Ovary (tissue), 3 donors: Measurements from ENCODE around the gene MAGEA9.
"Not testable (repeated sequence)": the region's sequence is repeated elsewhere in the genome, so short reads cannot be mapped to it uniquely, and the experiment has no call there.

Experiments used
- CTCF ChIP-seq, 3 donors: fragments of 450-650 bp in 2 of 3; fragments of 200-600 bp in 1 of 3; IDR thresholded peaks; one replicate each; pipeline versions ENCODE4 v1.5.1 to v1.8.0; 2016 to 2022; ENCODE audit warnings: antibody characterized with exemption in 3 of 3, mild to moderate bottlenecking in 1 of 3
- EP300 ChIP-seq: sonication (generic); formaldehyde crosslinking; IDR thresholded peaks from one replicate; pipeline ENCODE4 v1.6.1; 2017; ENCODE audit warnings: antibody characterized with exemption
- POLR2A ChIP-seq: fragments of 450-650 bp; IDR thresholded peaks from one replicate; pipeline ENCODE4 v1.6.1; 2017; ENCODE audit warnings: antibody characterized with exemption, mild to moderate bottlenecking, moderate library complexity
- donor health status: DM: no; HTN: no; CAD: no.

- not testable (repeated sequence) for TF ChIP-seq POLR2A; CTCF (IDR thresholded peaks at IDR 0.05); EP300
Measured at GRCh38 chrX:149761858-149762674, 19.7 kb upstream of the MAGEA9 start.
